Esophagus muscularis mucosa (tissue), 4 donors: ENCODE measurements around the gene OLFM2. TPM values are rescaled to one million over a fixed set of nuclear protein-coding genes. Genes with fewer than 3 reads are reported as not detected.

Experiments
- DNase-seq: peaks from one replicate; pipeline ENCODE4 v3.0.0-alpha.2; 2017; ENCODE audit errors: extremely low spot score
- H3K27ac ChIP-seq, 4 donors: fragments of 200-600 bp; sonication (generic); replicated peaks in 1 of 4; 1 replicate in 3 of 4; 2 replicates in 1 of 4; pipeline ENCODE4 v1.5.1; 2016 to 2019; ENCODE audit warnings: mild to moderate bottlenecking in 1 of 4
- H3K27me3 ChIP-seq, 4 donors: fragments of 200-600 bp; sonication (generic); one replicate each; pipeline versions ENCODE4 v1.5.1 to v1.6.0; 2016 to 2019
- H3K36me3 ChIP-seq, 4 donors: fragments of 200-600 bp; sonication (generic); one replicate each; pipeline ENCODE4 v1.5.1; 2016 to 2019
- H3K4me1 ChIP-seq, 4 donors: fragments of 200-600 bp; sonication (generic); one replicate each; pipeline ENCODE4 v1.5.1; 2016 to 2019
- H3K4me3 ChIP-seq, 4 donors: fragments of 200-600 bp; sonication (generic); 1 replicate in 2 of 4; 2 replicates in 2 of 4; pipeline ENCODE4 v1.5.1; 2016 to 2019; ENCODE audit warnings: mild to moderate bottlenecking in 4 of 4, moderate library complexity in 1 of 4
- H3K9me3 ChIP-seq, 4 donors: fragments of 200-600 bp; sonication (generic); 1 replicate in 3 of 4; 2 replicates in 1 of 4; pipeline ENCODE4 v1.5.1; 2016 to 2019
- CTCF ChIP-seq, 3 experiments: fragments of 200-600 bp in 2 of 3; fragments of 450-650 bp in 1 of 3; sonication (generic) in 2 of 3; IDR thresholded peaks; one replicate each; pipeline ENCODE4 v1.5.1; 2017 to 2019; ENCODE audit warnings: antibody characterized with exemption in 3 of 3, mild to moderate bottlenecking in 2 of 3, moderate library complexity in 1 of 3
- EP300 ChIP-seq: sonication (generic); formaldehyde crosslinking; IDR thresholded peaks from one replicate; pipeline ENCODE4 v1.6.1; 2017; ENCODE audit warnings: antibody characterized with exemption
- POLR2A ChIP-seq: fragments of 450-650 bp; IDR thresholded peaks from one replicate; pipeline ENCODE4 v1.6.1; 2017; ENCODE audit warnings: antibody characterized with exemption, moderate library complexity, mild to moderate bottlenecking, low read depth
- POLR2AphosphoS5 ChIP-seq, 2 donors: sonication (generic); formaldehyde crosslinking; IDR thresholded peaks; one replicate each; pipeline ENCODE4 v1.6.1; 2017; ENCODE audit warnings: antibody characterized with exemption in 2 of 2
- WGBS: methylation state at CpG from one replicate; pipeline ENCODE4 v1.1.5; 2018; 5-methylcytosine and 5-hydroxymethylcytosine counted together
- intact Hi-C: fragments of 100-400 bp; cut with DNase I; formaldehyde crosslinking; loops from one replicate; pipeline ENCODE4 v1.15.1; 2023
- total RNA-seq, 4 donors: library from RNA; depleted of rRNA; stranded (reverse); fragments of >200 nt; gene quantifications; one replicate each; pipeline versions ENCODE4 v1.1.0 to v1.2.1, GENCODE V29; 2016

OLFM2 gene
- total RNA-seq, 4 donors from 2014 or later = 3.6 to 17.1 (median 11.6) TPM

DNA sequence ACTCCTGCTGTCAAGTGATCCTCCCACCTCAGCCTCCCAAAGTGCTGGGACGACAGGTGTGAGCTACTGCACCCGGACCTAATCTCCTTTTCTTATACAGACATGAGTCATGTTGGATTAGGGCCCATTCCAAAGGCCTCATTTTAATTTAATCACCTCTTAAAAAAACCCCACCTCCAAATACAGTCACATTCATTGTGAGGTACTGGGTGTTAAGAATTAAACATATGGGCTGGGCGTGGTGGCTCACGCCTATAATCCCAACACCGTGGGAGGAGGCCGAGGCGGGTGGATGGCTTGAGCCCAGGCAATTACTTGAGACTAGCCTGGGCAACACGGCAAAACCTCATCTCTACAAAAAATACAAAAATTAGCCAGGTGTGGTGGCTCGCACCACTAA, 54.6 kb downstream of the OLFM2 start:
- peaks cover 0 to 50% (median 2%) of the 10 kb centered on the region in 4 donors for H3K27me3 ChIP-seq
- H3K27ac ChIP-seq = no peak overlapping the region
- H3K9me3 ChIP-seq = no peaks in the 10 kb centered on the region
- WGBS = 79% methylated on average over 9 of the region's 9 CpGs
- H3K36me3 ChIP-seq = no peaks in the 10 kb centered on the region
- H3K4me1 ChIP-seq = no peaks in the 10 kb centered on the region
- TF ChIP-seq POLR2AphosphoS5 (IDR thresholded peaks at IDR 0.05) = no peak
- TF ChIP-seq CTCF (IDR thresholded peaks at IDR 0.05) = no peak
- TF ChIP-seq EP300 = no peak
- no peak for TF ChIP-seq POLR2A
- H3K4me3 ChIP-seq = no peak overlapping the region
- DNase-seq = no peak
- intact Hi-C loops = no loop called here

- TF ChIP-seq CTCF (IDR thresholded peaks at IDR 0.05) = no peak
- no peak for TF ChIP-seq POLR2A
- TF ChIP-seq POLR2AphosphoS5 (IDR thresholded peaks at IDR 0.05) = no peak
- H3K36me3 ChIP-seq = no peaks in the 10 kb centered on the region
- intact Hi-C loops = no loop called here
- peaks cover 0 to 38% (median 4%) of the 10 kb centered on the region in 4 donors for H3K27me3 ChIP-seq
- WGBS = 82% methylated on average over 11 of the region's 11 CpGs
- H3K4me3 ChIP-seq = no peak overlapping the region
- H3K4me1 ChIP-seq = no peaks in the 10 kb centered on the region
- no peak for DNase-seq
- H3K27ac ChIP-seq = no peak overlapping the region
- no peaks in the 10 kb centered on the region for H3K9me3 ChIP-seq
These were observed 57.7 kb downstream of the OLFM2 start for GRCh38 chr19:9878511-9879196.

- Histone ChIP-seq H3K4me3 (no peak overlapping the region), H3K27ac (no peak overlapping the region), H3K36me3 (no peaks in the 10 kb centered on the region), H3K4me1 (no peaks in the 10 kb centered on the region), H3K27me3 (peaks cover 0 to 34% (median 4%) of the 10 kb centered on the region in 4 donors), H3K9me3 (no peaks in the 10 kb centered on the region)
- no peak for DNase-seq
- WGBS = 91% methylated on average over 10 of the region's 10 CpGs
- intact Hi-C loops = no loop called here
- TF ChIP-seq CTCF (IDR thresholded peaks at IDR 0.05) = no peak
- no peak for TF ChIP-seq EP300
- no peak for TF ChIP-seq POLR2A
- TF ChIP-seq POLR2AphosphoS5 (IDR thresholded peaks at IDR 0.05) = no peak
These were observed 58.4 kb downstream of the OLFM2 start for GRCh38 chr19:9877780-9878510.

DNA sequence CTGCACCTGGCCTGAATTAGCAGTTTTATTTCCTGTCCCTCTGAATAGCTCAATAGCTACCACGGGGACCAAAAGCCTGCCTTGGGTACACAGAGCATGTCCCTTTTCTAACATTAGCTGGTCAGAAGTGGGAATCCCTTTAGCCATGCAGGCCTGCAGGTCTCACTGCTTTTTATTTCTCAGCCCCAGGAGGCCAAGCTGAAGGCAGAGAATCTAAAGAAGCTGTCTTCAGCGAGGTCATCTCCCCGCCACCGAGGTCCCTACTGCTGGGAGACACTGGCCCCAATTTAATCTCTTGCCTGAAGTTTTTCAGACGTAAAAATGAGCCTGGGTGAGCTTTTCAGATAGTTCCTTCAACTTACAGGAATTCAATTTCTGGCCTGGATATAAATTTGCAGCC, 60.5 kb downstream of the OLFM2 start:
- intact Hi-C loops = no loop called here
- Histone ChIP-seq H3K4me3 (no peak overlapping the region), H3K27ac (no peak overlapping the region), H3K9me3 (no peaks in the 10 kb centered on the region), H3K36me3 (no peaks in the 10 kb centered on the region), H3K4me1 (no peaks in the 10 kb centered on the region), H3K27me3 (peaks cover 0 to 17% (median 4%) of the 10 kb centered on the region in 4 donors)
- DNase-seq = no peak
- 85% methylated on average over 5 of the region's 5 CpGs for WGBS
- TF ChIP-seq EP300 = no peak
- TF ChIP-seq POLR2AphosphoS5 (IDR thresholded peaks at IDR 0.05) = no peak
- TF ChIP-seq CTCF (IDR thresholded peaks at IDR 0.05) = no peak
- no peak for TF ChIP-seq POLR2A
